Skeletal muscle tissue (tissue), 4 donors: ENCODE results near the gene KCNJ18. TPM values are rescaled to one million over a fixed set of nuclear protein-coding genes. Genes with fewer than 3 reads are reported as not detected.
"Not testable (repeated sequence)": the region's sequence is repeated elsewhere in the genome, so short reads cannot be mapped to it uniquely, and the experiment has no call there.

Source experiments
- H3K27ac ChIP-seq: one replicate; pipeline ENCODE4 v1.7.0; 2013; ENCODE audit warnings: mild to moderate bottlenecking, low read depth, low read length, inconsistent platforms
- H3K27me3 ChIP-seq, 3 donors: one replicate each; pipeline ENCODE4 v1.7.0; 2013; ENCODE audit warnings: low read length in 3 of 3; ENCODE audit not compliant: control insufficient read depth in 3 of 3, insufficient read depth in 3 of 3
- H3K36me3 ChIP-seq, 3 donors: one replicate each; pipeline ENCODE4 v1.7.0; 2013; ENCODE audit warnings: low read length in 3 of 3; ENCODE audit not compliant: control insufficient read depth in 3 of 3, insufficient read depth in 3 of 3
- H3K4me1 ChIP-seq, 3 donors: one replicate each; pipeline ENCODE4 v1.7.0; 2013; ENCODE audit warnings: low read length in 3 of 3, mild to moderate bottlenecking in 3 of 3; ENCODE audit not compliant: control insufficient read depth in 3 of 3, insufficient read depth in 3 of 3
- H3K4me3 ChIP-seq, 3 donors: one replicate each; pipeline ENCODE4 v1.7.0; 2013; ENCODE audit warnings: low read length in 3 of 3
- H3K9ac ChIP-seq, 3 donors: one replicate each; pipeline ENCODE4 v1.7.0; 2013; ENCODE audit warnings: low read length in 3 of 3, mild to moderate bottlenecking in 3 of 3, moderate library complexity in 2 of 3, low read depth in 1 of 3
- H3K9me3 ChIP-seq, 3 donors: one replicate each; pipeline ENCODE4 v1.7.0; 2013; ENCODE audit warnings: low read length in 3 of 3; ENCODE audit not compliant: control insufficient read depth in 3 of 3
- total RNA-seq: library from RNA; depleted of rRNA; stranded (reverse); fragments of >200 nt; gene quantifications from one replicate; pipeline ENCODE4 v1.2.3, GENCODE V29; 2014
- donor health status: Osteomylitis.

The KCNJ18 gene
- total RNA-seq, 1 donor from 2014 or later: not detected

GRCh38 chr17:21711182-21711581 is 18.9 kb downstream of the KCNJ18 start:
- no peaks in the 10 kb centered on the region for H3K36me3 ChIP-seq
- H3K27me3 ChIP-seq: no peaks in the 10 kb centered on the region
- H3K4me1 ChIP-seq: no peaks in the 10 kb centered on the region
- no peak overlapping the region for H3K4me3 ChIP-seq
- H3K9me3 ChIP-seq: no peaks in the 10 kb centered on the region
- no peak overlapping the region for H3K27ac ChIP-seq
- H3K9ac ChIP-seq: no peak overlapping the region

GRCh38 chr17:21713020-21713419 is 20.7 kb downstream of the KCNJ18 start:
- H3K4me3 ChIP-seq, H3K27me3 ChIP-seq, H3K9ac ChIP-seq, H3K4me1 ChIP-seq, H3K27ac ChIP-seq, H3K36me3 ChIP-seq, H3K9me3 ChIP-seq: not testable (repeated sequence)

GRCh38 chr17:21713631-21714030 is 21.3 kb downstream of the KCNJ18 start:
- H3K9me3 ChIP-seq, H3K4me3 ChIP-seq, H3K27ac ChIP-seq, H3K27me3 ChIP-seq, H3K4me1 ChIP-seq, H3K9ac ChIP-seq, H3K36me3 ChIP-seq: not testable (repeated sequence)

- H3K27ac ChIP-seq, H3K4me3 ChIP-seq, H3K36me3 ChIP-seq, H3K9ac ChIP-seq, H3K9me3 ChIP-seq, H3K4me1 ChIP-seq, H3K27me3 ChIP-seq: not testable (repeated sequence)
Observed at GRCh38 chr17:21714676-21715075, 22.4 kb downstream of the KCNJ18 start.

- not testable (repeated sequence) for H3K9ac ChIP-seq, H3K9me3 ChIP-seq, H3K27me3 ChIP-seq, H3K4me1 ChIP-seq, H3K27ac ChIP-seq, H3K36me3 ChIP-seq, H3K4me3 ChIP-seq
Observed at GRCh38 chr17:21715877-21716276, 23.6 kb downstream of the KCNJ18 start.

- not testable (repeated sequence) for H3K4me1 ChIP-seq, H3K4me3 ChIP-seq, H3K27ac ChIP-seq, H3K36me3 ChIP-seq, H3K9me3 ChIP-seq, H3K27me3 ChIP-seq, H3K9ac ChIP-seq
Observed at GRCh38 chr17:21718971-21719370, 26.6 kb downstream of the KCNJ18 start.

- H3K4me1 ChIP-seq, H3K27me3 ChIP-seq, H3K9me3 ChIP-seq, H3K27ac ChIP-seq, H3K36me3 ChIP-seq, H3K9ac ChIP-seq, H3K4me3 ChIP-seq: not testable (repeated sequence)
Observed at GRCh38 chr17:21719511-21720226, 27.3 kb downstream of the KCNJ18 start.

GRCh38 chr17:21720566-21720965 is 28.2 kb downstream of the KCNJ18 start:
- not testable (repeated sequence) for H3K4me1 ChIP-seq, H3K27me3 ChIP-seq, H3K36me3 ChIP-seq, H3K9ac ChIP-seq, H3K27ac ChIP-seq, H3K9me3 ChIP-seq, H3K4me3 ChIP-seq

- not testable (repeated sequence) for H3K4me1 ChIP-seq, H3K4me3 ChIP-seq, H3K9ac ChIP-seq, H3K9me3 ChIP-seq, H3K27ac ChIP-seq, H3K36me3 ChIP-seq, H3K27me3 ChIP-seq
Observed at GRCh38 chr17:21722268-21722667, 29.9 kb downstream of the KCNJ18 start.

- H3K36me3 ChIP-seq, H3K4me1 ChIP-seq, H3K27ac ChIP-seq, H3K27me3 ChIP-seq, H3K9me3 ChIP-seq, H3K9ac ChIP-seq, H3K4me3 ChIP-seq: not testable (repeated sequence)
Observed at GRCh38 chr17:21724216-21725006, 32.1 kb downstream of the KCNJ18 start.
